Right cardiac atrium (tissue), 5 donors: Measurements from ENCODE around the gene CARMIL1. TPM values are rescaled to one million over a fixed set of nuclear protein-coding genes. Genes with fewer than 3 reads are reported as not detected.
A peak's percentile ranks its signal among the peaks of the same experiment; 100 is the strongest.

Source experiments
- ATAC-seq, 2 donors: fragments of 200-7000 bp; cut with Tn5 transposase; one replicate each; pipeline versions ENCODE4 v1.8.0 to v1.9.1; 2020; ENCODE audit warnings: moderate library complexity in 2 of 2, mild to moderate bottlenecking in 1 of 2
- DNase-seq, 3 donors: peaks; one replicate each; pipeline ENCODE4 v3.0.0-alpha.2; 2020
- H3K27ac ChIP-seq: one replicate; pipeline ENCODE4 v1.5.1; 2013; ENCODE audit warnings: mild to moderate bottlenecking, low read length, control low read depth, moderate library complexity
- H3K27me3 ChIP-seq: one replicate; pipeline ENCODE4 v1.6.1; 2013; ENCODE audit not compliant: control insufficient read depth, insufficient read depth
- H3K4me1 ChIP-seq: one replicate; pipeline ENCODE4 v1.6.1; 2013; ENCODE audit warnings: low read length; ENCODE audit not compliant: control insufficient read depth, insufficient read depth
- H3K4me3 ChIP-seq: one replicate; pipeline ENCODE4 v1.5.1; 2013; ENCODE audit warnings: low read length, control low read depth
- H3K9me3 ChIP-seq: one replicate; pipeline ENCODE4 v1.6.1; 2013; ENCODE audit warnings: low read length; ENCODE audit not compliant: control insufficient read depth
- WGBS: extraction: QIAGEN DNeasy Blood & Tissue Kit; methylation state at CpG from one replicate; pipeline ENCODE4 v1.1.7; 2013; 5-methylcytosine and 5-hydroxymethylcytosine counted together
- intact Hi-C, 4 donors: fragments of 100-400 bp; cut with DNase I; formaldehyde crosslinking; loops; one replicate each; pipeline versions ENCODE4 v1.11.0 to v1.14.0; 2022 to 2023
- polyA plus RNA-seq: library from polyadenylated mRNA; stranded (reverse); fragments of 200-250 nt; gene quantifications from one replicate; pipeline ENCODE4 v1.2.3, GENCODE V29; 2013
- total RNA-seq, 4 donors: library from RNA; stranded (reverse); fragmentation: NEBNext Ultra II Directional; extraction: Animal tissue kit (Norgen Biotek cat#: 25700); gene quantifications; one replicate each; pipeline ENCODE4 v1.2.1, GENCODE V29; 2021
- donor health status: healthy with polysubstance abuse.
- donor health status: DM: no; HTN: yes; CAD: no.
- donor health status: DM: no; HTN: no; CAD: no.
- donor health status: DM: no; HTN: yes; CAD: no; lungs with severe emphysema.
- donor health status: DM: yes; HTN: yes; CAD: no.

Gene CARMIL1
- total and polyA plus RNA-seq, 5 donors, result 9.5 to 19.8 (median 17.7) TPM

DNA sequence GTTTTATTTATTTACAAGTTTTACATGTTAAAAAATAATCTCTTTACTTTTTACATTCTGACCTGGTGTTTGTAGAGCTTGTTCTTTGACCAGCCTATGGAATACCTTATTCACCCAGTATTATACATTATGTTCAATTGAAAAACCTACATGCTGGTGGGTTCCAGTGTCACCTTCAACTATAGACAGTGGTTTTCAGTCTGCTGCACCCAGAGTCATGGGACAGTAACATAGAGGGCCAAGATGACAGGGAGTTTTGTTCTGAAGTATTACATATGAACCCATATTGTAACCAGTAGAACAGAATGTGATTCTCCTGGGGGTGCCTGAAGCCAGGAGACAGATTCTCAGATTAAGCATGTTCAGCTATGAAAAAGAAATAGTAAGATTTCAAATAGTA is 233.4 kb downstream of the CARMIL1 start:
- Histone ChIP-seq H3K4me3 (no peak overlapping the region), H3K9me3 (no peaks in the 10 kb centered on the region), H3K27me3 (no peaks in the 10 kb centered on the region), H3K4me1 (no peaks in the 10 kb centered on the region), H3K27ac (no peak overlapping the region)
- intact Hi-C loops, result no loop called here
- no peak for ATAC-seq
- DNase-seq, result no peak

DNA sequence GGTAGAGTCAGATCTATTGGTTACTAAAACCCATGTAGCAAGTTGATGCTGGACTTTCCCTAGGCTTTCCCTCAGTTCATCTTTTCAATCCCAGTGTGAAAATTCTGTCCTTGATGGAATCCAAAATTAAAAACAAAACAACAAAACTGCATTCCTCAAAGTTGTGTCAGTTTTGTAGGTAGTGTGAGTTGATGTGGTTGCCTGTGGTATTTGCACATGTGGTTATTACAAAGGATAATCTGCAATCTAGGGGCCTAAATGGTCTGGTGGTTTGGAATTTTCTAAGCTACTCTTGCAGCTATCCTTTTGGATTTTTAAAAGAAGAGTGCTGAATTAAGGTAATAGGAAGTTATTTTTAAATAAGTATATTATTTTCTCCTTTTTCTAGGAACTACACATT is 240.7 kb downstream of the CARMIL1 start:
- no peak overlapping the region for H3K4me3 ChIP-seq
- no peaks in the 10 kb centered on the region for H3K4me1 ChIP-seq
- no peaks in the 10 kb centered on the region for H3K9me3 ChIP-seq
- no peak overlapping the region for H3K27ac ChIP-seq
- intact Hi-C loops, result no loop called here
- no peak for DNase-seq
- no peak for ATAC-seq
- H3K27me3 ChIP-seq, result no peaks in the 10 kb centered on the region

DNA sequence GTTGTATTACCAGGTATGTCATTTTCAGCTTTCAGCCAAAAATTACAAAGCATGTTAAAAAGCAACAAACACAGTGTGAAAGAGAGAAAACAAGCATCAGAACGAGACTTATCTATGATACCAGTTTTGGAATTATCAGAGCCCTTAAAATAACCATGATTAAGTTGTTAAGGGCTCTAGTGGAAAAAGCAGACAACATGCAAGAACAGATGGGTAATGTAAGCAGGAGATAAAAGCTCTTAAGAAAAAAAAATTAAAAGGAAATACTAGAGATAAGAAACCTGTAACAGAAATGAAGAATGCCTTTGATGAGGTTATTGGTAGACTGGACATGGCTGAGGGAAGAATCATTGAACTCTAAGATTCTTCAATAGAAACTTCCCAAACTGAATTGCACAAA is 245.4 kb downstream of the CARMIL1 start:
- no peak overlapping the region for H3K4me3 ChIP-seq
- no peak overlapping the region for H3K27ac ChIP-seq
- no peaks in the 10 kb centered on the region for H3K4me1 ChIP-seq
- ATAC-seq (no peak), DNase-seq (no peak)
- H3K9me3 ChIP-seq, result no peaks in the 10 kb centered on the region
- H3K27me3 ChIP-seq, result no peaks in the 10 kb centered on the region
- WGBS, result 17% methylated on average over 1 of the region's 1 CpG
- intact Hi-C loops, result no loop called here

DNA sequence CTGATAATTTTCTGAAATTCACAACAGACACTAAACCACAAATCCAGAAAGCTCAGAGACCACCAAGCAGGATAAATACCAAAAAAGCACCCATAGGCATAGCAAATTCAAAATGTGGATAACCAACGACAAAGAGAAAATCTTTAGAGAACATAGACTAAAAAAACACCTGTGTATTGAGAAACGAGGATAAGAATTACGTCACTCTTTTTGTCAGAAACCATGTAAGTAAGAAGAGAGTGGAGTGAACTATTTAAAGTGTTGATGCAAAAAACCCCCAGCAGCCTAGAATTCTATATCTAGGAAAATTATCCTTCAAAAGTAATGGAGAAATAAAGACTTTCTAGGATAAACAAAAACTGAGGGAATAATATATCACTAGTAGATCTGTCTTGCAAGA is 245.9 kb downstream of the CARMIL1 start:
- ATAC-seq (no peak), DNase-seq (no peak)
- WGBS, result 75% methylated on average over 3 of the region's 3 CpGs
- no peak overlapping the region for H3K27ac ChIP-seq
- intact Hi-C loops, result no loop called here
- H3K9me3 ChIP-seq, result no peaks in the 10 kb centered on the region
- no peak overlapping the region for H3K4me3 ChIP-seq
- H3K4me1 ChIP-seq, result no peaks in the 10 kb centered on the region
- H3K27me3 ChIP-seq, result no peaks in the 10 kb centered on the region

DNA sequence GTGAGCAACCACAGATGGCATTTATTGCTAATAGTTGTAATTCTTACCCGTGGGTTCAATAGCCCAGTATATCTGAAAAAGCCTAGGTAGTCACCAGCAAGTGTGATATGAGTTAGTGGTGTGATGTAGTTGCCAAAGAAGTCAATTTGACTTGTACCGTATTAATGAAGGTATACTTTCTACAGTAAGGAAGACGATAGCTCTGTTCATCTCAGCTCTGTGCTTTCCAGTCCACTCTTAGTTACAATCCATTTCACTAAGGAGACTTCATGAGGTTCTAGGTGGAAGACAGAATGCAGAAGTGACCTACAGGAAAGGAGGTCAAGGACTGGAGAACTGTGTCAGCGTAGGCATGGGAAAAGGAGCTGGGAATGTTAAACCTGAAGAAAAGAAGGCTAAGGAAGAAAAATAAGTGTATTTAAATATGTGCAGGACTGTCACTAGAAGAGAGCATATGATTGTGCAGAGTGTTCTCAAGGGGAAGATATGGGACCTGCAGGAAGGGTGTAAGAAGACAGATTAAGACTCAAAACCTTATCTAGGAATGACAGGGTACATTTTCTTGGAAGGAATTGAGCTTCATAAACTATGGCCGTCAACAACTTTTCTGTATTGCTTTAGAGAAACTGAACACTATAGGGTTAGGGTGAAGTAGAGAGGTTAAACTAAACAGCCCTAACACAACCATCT is 255.9 kb downstream of the CARMIL1 start:
- no peak overlapping the region for H3K27ac ChIP-seq
- WGBS, result 87% methylated on average over 5 of the region's 5 CpGs
- ATAC-seq (no peak), DNase-seq (no peak)
- intact Hi-C loops, result no loop called here
- H3K9me3 ChIP-seq, result no peaks in the 10 kb centered on the region
- no peak overlapping the region for H3K4me3 ChIP-seq
- H3K27me3 ChIP-seq, result no peaks in the 10 kb centered on the region
- no peaks in the 10 kb centered on the region for H3K4me1 ChIP-seq

DNA sequence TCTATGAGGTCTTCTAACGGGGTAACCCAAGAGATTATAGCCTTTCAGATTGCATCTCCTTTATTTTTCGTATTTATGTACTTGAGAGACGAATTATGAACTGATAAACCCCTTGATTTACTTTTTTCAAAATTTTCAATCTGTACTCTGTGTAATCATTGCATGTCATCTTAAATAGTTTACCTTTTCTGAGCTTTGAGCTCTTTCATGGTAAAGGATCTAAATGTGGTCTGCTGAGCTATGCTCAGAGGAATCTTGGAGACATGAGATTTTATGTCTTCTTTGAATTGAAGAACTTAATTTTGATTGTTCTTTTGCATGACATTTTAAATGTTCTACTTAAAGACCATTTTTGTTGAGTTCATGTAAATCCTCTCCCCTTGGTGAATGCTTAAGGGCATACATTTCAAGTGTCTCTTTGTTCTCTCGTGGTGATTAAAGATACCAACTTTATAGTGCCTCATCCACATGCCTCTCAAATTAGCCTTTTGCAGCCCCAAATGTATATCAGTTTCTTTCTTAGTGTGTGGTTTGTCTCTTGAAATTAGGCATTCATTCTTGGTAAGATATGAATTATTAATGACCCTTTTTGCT is 256.6 kb downstream of the CARMIL1 start:
- Histone ChIP-seq H3K4me3 (no peak overlapping the region), H3K27me3 (no peaks in the 10 kb centered on the region), H3K9me3 (no peaks in the 10 kb centered on the region), H3K4me1 (no peaks in the 10 kb centered on the region), H3K27ac (no peak overlapping the region)
- DNase-seq, result no peak
- WGBS, result 74% methylated on average over 4 of the region's 4 CpGs
- no peak for ATAC-seq
- intact Hi-C loops, result no loop called here

DNA sequence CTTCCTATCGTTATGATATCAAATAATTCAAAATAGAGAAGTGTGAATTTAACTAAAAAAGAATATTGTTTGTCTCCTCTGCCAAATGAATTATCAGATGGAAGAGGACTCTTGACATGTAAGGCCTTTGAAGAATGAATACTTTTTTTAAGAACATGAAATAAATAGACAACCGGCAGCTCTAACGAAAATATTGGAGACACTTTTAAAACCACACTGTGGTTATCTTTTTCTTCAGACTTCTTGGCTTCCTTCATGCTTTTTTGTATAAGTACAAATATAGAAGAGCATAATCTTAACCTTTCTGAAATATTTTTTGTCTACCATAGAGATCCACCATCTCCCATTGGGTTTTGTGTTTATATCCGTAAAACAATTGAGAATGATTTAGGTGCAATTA is 257.6 kb downstream of the CARMIL1 start:
- 71% methylated on average over 4 of the region's 4 CpGs for WGBS
- Histone ChIP-seq H3K27me3 (no peaks in the 10 kb centered on the region), H3K9me3 (no peaks in the 10 kb centered on the region), H3K4me1 (no peaks in the 10 kb centered on the region), H3K4me3 (no peak overlapping the region), H3K27ac (no peak overlapping the region)
- ATAC-seq (no peak), DNase-seq (no peak)
- intact Hi-C loops, result no loop called here

- DNase-seq (no peak), ATAC-seq (no peak)
- Histone ChIP-seq H3K4me1 (no peaks in the 10 kb centered on the region), H3K27me3 (no peaks in the 10 kb centered on the region), H3K27ac (no peak overlapping the region), H3K4me3 (no peak overlapping the region), H3K9me3 (no peaks in the 10 kb centered on the region)
- 56% methylated on average over 8 of the region's 8 CpGs for WGBS
- intact Hi-C loops, result no loop called here
These were observed 258.3 kb downstream of the CARMIL1 start for GRCh38 chr6:25537349-25538018.

DNA sequence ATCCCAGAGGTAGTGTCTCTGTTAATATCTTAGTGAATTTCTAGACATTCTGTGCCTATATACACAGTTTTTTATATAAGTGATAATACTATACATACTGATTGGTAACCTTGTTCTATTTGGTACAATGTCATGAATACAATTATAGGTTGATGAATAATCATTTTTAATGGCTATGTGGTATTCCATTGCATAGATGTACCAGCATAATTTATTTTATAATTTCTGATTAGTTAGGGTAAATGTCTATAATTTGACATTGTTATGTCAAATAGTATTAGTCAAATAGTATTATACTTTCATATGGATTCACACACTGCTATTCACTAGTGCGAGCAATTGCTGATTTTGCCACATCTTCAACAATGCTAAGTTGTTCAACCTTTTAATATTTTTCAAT is 262.1 kb downstream of the CARMIL1 start:
- Histone ChIP-seq H3K27me3 (no peaks in the 10 kb centered on the region), H3K27ac (no peak overlapping the region), H3K9me3 (no peaks in the 10 kb centered on the region), H3K4me1 (no peaks in the 10 kb centered on the region), H3K4me3 (no peak overlapping the region)
- 97% methylated on average over 1 of the region's 1 CpG for WGBS
- ATAC-seq (no peak), DNase-seq (no peak)
- intact Hi-C loops, result no loop called here

DNA sequence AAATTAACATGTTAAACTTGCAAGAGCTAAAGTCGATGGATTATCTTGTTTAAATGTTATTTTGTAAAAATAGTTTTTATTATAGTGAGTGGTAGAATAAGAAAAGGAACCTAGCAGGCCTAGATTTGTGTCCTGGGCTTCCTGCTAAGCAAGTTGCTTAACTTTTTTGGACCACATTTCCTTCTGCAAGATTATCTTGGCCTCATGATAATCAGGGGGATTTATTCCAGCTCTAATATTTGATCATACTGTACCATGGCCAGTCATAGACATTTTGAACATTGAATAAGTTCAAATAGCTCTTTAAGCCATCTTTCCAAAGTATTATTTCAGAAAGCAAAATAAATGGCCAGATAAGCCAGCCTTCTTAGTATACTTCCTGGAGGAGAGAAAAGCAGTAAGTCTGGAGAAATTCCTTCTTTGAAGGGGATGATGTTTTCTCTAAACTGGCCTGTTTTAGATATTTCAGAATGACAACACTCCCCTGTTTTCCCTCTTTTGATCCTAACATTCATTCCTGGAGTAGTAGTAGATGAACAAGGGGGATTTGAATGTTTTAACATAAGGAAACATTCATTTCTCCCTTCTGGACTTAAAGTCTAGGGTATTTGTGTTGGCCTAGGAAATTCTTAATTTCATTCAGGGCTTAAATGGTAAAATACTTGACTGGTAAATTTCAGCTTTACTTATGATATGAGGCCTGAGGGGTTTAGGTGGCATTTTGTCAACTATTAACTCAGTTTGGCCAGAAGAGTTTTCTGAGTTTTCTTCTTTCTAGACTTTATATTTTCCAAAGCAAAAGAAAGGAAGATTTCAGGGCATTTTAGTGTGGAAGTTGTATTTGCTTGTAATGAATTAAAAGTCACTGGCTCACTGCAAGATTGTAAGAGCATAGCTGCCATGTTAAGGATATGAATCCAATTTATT is 264.1 kb downstream of the CARMIL1 start:
- DNase-seq (no peak), ATAC-seq (peak; percentile 46 to 76)
- no peak overlapping the region for H3K4me3 ChIP-seq
- whole genome bisulfite sequencing, result 34% methylated on average over 1 of the region's 1 CpG
- no peak overlapping the region for H3K27ac ChIP-seq
- H3K9me3 ChIP-seq, result no peaks in the 10 kb centered on the region
- no peaks in the 10 kb centered on the region for H3K27me3 ChIP-seq
- intact Hi-C loops, result no loop called here
- no peaks in the 10 kb centered on the region for H3K4me1 ChIP-seq

- DNase-seq (no peak), ATAC-seq (no peak)
- no peaks in the 10 kb centered on the region for H3K9me3 ChIP-seq
- H3K4me1 ChIP-seq, result no peaks in the 10 kb centered on the region
- intact Hi-C loops, result no loop called here
- no peaks in the 10 kb centered on the region for H3K27me3 ChIP-seq
- H3K4me3 ChIP-seq, result no peak overlapping the region
- no peak overlapping the region for H3K27ac ChIP-seq
These were observed 265.7 kb downstream of the CARMIL1 start for GRCh38 chr6:25544833-25545232.
